ENCODE results near the gene KCNMB2.

The KCNMB2 gene

DNA sequence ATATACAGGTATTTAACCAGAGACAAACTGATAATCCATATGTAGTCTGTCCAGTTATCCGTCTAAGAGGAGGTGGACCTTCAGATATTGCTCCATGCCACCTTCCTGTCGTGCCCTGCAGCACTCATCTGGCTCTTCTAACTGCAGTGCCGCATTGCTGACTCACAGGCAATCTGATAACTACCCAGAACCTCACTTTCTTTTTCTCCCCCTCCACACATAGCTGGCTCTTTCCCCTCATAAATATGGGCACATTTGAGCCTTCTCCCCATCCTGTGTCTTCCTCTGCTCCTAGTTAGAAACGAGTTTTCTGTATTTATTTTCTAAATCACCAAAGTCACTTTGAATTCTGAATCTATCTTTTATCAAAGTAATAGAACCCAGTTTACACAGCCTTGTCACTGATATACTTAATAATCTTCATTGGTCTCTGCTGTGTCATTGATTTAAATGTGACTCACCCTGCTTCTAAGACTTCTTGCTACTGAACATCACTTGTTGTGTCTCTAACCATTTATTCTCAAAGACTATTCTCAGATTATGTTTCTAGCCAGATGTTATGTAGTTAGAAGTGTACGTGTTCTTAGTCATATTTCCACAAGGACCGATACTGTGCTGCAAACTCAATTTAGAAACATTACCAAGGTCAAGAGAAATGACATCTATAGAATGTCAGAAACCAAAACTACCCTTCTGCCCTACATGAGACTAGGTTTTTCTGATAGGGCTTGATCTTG lies 17.4 kb upstream of the KCNMB2 start:
- Histone ChIP-seq H3K36me3 (no peaks in the 10 kb centered on the region), H3K9me3 (no peaks in the 10 kb centered on the region), H4K20me1 (no peaks in the 10 kb centered on the region), H3K9ac (no peak overlapping the region), H3K27me3 (no peaks in the 10 kb centered on the region), H3K4me1 (peaks cover 11% of the 10 kb centered on the region), H3K4me3 (no peak overlapping the region), H3K4me2 (no peak overlapping the region), H3K27ac (no peak overlapping the region)
- no peak for TF ChIP-seq Cebpa-rat (IDR thresholded peaks at IDR 0.05)

DNA sequence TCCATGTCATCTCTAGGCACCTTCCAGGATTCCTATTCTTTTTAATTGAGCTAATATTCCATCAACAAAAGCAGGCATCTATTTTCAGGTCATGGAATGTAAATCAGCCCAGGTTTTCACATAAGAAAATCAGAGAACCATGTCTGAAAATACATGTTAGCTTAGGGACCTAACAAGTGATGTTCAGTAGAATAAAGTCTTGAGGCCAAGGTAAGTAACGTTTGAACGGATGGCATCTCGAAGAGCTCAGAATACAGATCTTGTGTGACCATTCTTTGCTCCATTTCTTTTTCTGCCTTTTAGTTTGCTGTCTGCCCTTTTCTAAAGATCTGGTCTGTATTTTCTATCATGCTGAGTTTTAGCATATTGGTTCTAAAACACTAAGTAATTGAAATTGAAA lies 16.5 kb upstream of the KCNMB2 start:
- Histone ChIP-seq H3K9ac (no peak overlapping the region), H4K20me1 (no peaks in the 10 kb centered on the region), H3K9me3 (no peaks in the 10 kb centered on the region), H3K27me3 (no peaks in the 10 kb centered on the region), H3K4me2 (no peak overlapping the region), H3K27ac (no peak overlapping the region), H3K36me3 (no peaks in the 10 kb centered on the region), H3K4me1 (peaks cover 3% of the 10 kb centered on the region), H3K4me3 (no peak overlapping the region)
- no peak for TF ChIP-seq Cebpa-rat (IDR thresholded peaks at IDR 0.05)

GRCh38 chr3:178520451-178520850 lies 15.8 kb upstream of the KCNMB2 start:
- Histone ChIP-seq H3K4me2 (no peak overlapping the region), H3K9me3 (no peaks in the 10 kb centered on the region), H3K36me3 (no peaks in the 10 kb centered on the region), H4K20me1 (no peaks in the 10 kb centered on the region), H3K27ac (no peak overlapping the region), H3K4me1 (no peaks in the 10 kb centered on the region), H3K4me3 (no peak overlapping the region), H3K27me3 (no peaks in the 10 kb centered on the region), H3K9ac (no peak overlapping the region)
- no peak for TF ChIP-seq Cebpa-rat (IDR thresholded peaks at IDR 0.05)

DNA sequence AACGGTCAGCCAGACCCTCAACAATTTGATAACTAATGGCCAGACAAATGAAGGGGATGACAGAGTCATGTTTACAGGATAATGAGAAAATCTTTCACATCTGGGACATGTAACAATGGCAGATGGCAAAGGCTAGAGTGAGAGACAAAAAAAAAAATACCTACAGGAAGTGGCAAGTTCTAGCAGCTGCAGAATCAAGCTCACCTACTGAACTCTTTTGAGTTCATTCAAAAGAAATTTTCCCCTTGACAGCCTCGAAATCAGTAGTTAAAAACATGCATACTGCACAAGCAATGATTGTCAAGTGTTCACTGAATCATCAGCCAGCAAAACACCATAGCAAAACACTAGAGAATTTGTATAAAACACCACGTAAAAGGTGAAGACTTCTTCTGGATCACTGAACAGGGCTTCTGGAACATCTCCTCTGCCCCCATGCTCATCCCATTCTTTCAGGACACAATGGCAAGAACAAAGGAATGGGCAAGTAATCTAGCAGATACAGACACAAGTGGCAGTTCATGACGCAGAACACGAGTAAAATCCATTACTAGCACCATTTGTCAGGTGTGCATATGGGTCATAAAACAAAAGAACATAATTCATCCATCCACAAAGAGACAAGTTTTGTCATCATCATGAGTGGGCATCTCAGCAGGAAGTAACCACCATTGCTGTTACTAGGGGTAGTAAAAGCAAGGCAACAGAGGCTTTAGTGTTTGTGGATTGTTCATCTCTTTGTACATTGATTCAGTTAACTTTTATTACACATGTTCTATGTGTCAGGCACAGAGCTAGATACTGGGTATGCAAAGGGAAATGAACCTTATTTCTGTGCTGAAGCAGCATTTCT lies 13.8 kb upstream of the KCNMB2 start:
- Histone ChIP-seq H3K4me2 (no peak overlapping the region), H3K27me3 (no peaks in the 10 kb centered on the region), H3K4me1 (no peaks in the 10 kb centered on the region), H3K9ac (no peak overlapping the region), H3K9me3 (no peaks in the 10 kb centered on the region), H3K4me3 (no peak overlapping the region), H4K20me1 (no peaks in the 10 kb centered on the region), H3K27ac (no peak overlapping the region), H3K36me3 (no peaks in the 10 kb centered on the region)
- no peak for TF ChIP-seq Cebpa-rat (IDR thresholded peaks at IDR 0.05)

DNA sequence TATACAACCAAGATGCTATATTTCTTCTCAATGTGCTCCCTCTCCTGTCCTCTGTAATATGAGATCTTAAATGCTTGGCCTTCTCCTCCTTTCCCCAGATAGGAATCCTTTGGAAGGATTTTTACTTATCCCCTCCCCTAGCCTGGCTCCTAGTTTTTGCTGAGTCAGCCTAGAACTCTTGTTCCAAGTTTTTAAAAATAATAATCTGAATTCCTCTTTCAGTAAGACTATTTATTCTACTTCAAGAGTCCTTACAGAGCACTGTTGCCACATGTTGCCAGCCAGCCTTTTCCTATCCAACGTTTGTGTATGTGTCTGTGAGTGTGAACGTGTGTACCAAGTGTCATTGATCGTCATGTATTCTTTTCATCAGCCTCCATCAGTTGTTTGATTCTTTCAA lies 11.0 kb upstream of the KCNMB2 start:
- no peak for TF ChIP-seq Cebpa-rat (IDR thresholded peaks at IDR 0.05)
- Histone ChIP-seq H3K4me1 (no peaks in the 10 kb centered on the region), H3K9ac (no peak overlapping the region), H4K20me1 (no peaks in the 10 kb centered on the region), H3K27me3 (no peaks in the 10 kb centered on the region), H3K36me3 (no peaks in the 10 kb centered on the region), H3K4me2 (no peak overlapping the region), H3K4me3 (no peak overlapping the region), H3K9me3 (no peaks in the 10 kb centered on the region), H3K27ac (no peak overlapping the region)

DNA sequence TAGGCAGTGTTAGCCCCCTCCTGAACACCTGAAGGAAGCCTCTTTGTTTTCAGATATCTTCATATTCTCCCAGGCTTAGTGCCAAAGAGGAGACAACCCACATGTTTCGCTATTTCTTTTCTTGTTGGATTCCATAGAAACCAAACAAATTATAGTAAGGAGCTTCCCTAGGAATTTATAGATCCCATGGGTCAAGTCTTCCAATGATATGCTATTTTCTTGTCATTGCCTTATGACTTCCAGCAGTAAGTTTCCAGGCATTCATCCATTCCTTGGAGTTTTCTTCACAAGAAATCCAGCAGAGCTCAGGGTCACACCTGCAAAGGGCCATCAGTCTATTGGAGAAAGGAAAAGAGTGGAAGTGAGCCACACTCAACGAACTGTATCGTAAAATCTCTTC lies 9.9 kb upstream of the KCNMB2 start:
- Histone ChIP-seq H3K27me3 (no peaks in the 10 kb centered on the region), H3K9ac (no peak overlapping the region), H3K27ac (no peak overlapping the region), H3K9me3 (no peaks in the 10 kb centered on the region), H3K36me3 (no peaks in the 10 kb centered on the region), H3K4me2 (no peak overlapping the region), H3K4me3 (no peak overlapping the region), H4K20me1 (no peaks in the 10 kb centered on the region), H3K4me1 (no peaks in the 10 kb centered on the region)
- no peak for TF ChIP-seq Cebpa-rat (IDR thresholded peaks at IDR 0.05)

- H3K4me2 ChIP-seq: no peak overlapping the region
- H3K36me3 ChIP-seq: no peaks in the 10 kb centered on the region
- H4K20me1 ChIP-seq: no peaks in the 10 kb centered on the region
- no peaks in the 10 kb centered on the region for H3K9me3 ChIP-seq
- no peak overlapping the region for H3K9ac ChIP-seq
- H3K4me3 ChIP-seq: no peak overlapping the region
- no peak overlapping the region for H3K27ac ChIP-seq
- TF ChIP-seq Cebpa-rat (IDR thresholded peaks at IDR 0.05): no peak
- no peaks in the 10 kb centered on the region for H3K27me3 ChIP-seq
- no peaks in the 10 kb centered on the region for H3K4me1 ChIP-seq
These were observed 8.3 kb upstream of the KCNMB2 start for GRCh38 chr3:178527981-178528380.

- no peaks in the 10 kb centered on the region for H3K27me3 ChIP-seq
- no peaks in the 10 kb centered on the region for H4K20me1 ChIP-seq
- no peak for TF ChIP-seq Cebpa-rat (IDR thresholded peaks at IDR 0.05)
- H3K36me3 ChIP-seq: no peaks in the 10 kb centered on the region
- H3K4me2 ChIP-seq: no peak overlapping the region
- H3K4me3 ChIP-seq: no peak overlapping the region
- H3K9me3 ChIP-seq: no peaks in the 10 kb centered on the region
- no peak overlapping the region for H3K9ac ChIP-seq
- no peak overlapping the region for H3K27ac ChIP-seq
- no peaks in the 10 kb centered on the region for H3K4me1 ChIP-seq
These were observed 6.5 kb upstream of the KCNMB2 start for GRCh38 chr3:178529606-178530225.

DNA sequence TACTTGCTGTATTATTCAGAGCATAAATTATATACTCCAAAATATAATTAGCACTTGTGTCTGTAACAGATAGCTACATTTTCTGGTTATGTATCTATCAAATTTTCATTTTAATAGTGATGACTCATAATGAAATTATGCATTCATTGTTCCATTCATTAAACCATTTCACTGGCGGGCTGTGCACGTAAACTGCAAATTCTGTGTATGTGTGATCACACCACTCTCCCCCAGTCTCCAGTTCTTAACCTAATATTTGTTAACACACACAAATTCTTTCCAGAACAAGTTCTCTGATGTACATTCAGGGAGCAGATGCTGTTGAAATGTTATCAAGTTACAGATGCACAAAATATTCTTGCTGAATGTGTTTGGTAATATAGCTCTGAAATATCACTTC lies 3.8 kb upstream of the KCNMB2 start:
- no peak overlapping the region for H3K4me2 ChIP-seq
- H3K9ac ChIP-seq: no peak overlapping the region
- no peaks in the 10 kb centered on the region for H3K27me3 ChIP-seq
- H3K27ac ChIP-seq: no peak overlapping the region
- no peak for TF ChIP-seq Cebpa-rat (IDR thresholded peaks at IDR 0.05)
- H3K4me3 ChIP-seq: no peak overlapping the region
- no peaks in the 10 kb centered on the region for H3K9me3 ChIP-seq
- H4K20me1 ChIP-seq: no peaks in the 10 kb centered on the region
- no peaks in the 10 kb centered on the region for H3K4me1 ChIP-seq
- H3K36me3 ChIP-seq: no peaks in the 10 kb centered on the region

DNA sequence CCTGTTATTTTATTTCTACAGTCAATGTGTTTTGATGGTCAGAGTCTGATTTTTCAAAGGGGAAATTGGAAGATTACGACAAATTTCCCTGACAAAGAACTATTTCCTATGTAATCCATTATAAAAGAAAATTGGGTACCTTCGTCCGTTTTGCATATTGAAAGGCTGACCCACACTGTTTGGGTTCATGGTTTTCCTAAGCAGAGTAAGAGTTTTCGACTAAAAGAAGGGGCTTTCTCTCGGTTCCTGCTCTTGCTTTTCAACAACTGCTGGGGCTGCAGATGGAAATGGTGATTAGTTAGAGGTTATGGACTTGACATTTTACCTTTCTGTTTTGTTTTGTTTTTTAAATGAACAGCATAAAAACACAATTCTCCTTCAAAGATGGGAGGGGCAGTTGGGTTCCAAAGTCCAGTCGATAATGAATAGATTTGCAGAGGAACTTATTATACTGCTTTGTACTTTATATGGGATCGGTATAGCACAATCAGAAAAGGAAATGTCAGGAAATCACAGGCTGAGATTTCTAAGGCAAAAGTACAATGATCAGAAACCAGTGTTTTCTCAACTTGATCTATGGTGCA lies 978 bp downstream of the KCNMB2 start:
- Histone ChIP-seq H3K9me3 (no peaks in the 10 kb centered on the region), H3K4me1 (no peaks in the 10 kb centered on the region), H3K9ac (no peak overlapping the region), H3K27ac (no peak overlapping the region), H3K4me2 (no peak overlapping the region), H3K4me3 (no peak overlapping the region), H3K36me3 (no peaks in the 10 kb centered on the region), H3K27me3 (no peaks in the 10 kb centered on the region), H4K20me1 (no peaks in the 10 kb centered on the region)
- TF ChIP-seq Cebpa-rat (IDR thresholded peaks at IDR 0.05): no peak

Measured in BLaER1 (cell line).